GM18951 (cell line): ENCODE results near the gene URB1.

ENCODE experiments used
- POLR2A ChIP-seq: IDR thresholded peaks from 4 replicates; pipeline ENCODE4 v1.6.1; 2011; ENCODE audit warnings: mild to moderate bottlenecking; ENCODE audit not compliant: insufficient read length, insufficient read depth; ENCODE audit errors: extremely low read depth
- in situ Hi-C: fragments of 300-500 bp; cut with MboI; formaldehyde crosslinking; loops from one replicate; pipeline ENCODE4 v1.12.0; 2022; ENCODE audit warnings: low sequenced_read_pairs, mixed read lengths, inconsistent platforms; ENCODE audit not compliant: unreplicated experiment

Gene URB1

DNA sequence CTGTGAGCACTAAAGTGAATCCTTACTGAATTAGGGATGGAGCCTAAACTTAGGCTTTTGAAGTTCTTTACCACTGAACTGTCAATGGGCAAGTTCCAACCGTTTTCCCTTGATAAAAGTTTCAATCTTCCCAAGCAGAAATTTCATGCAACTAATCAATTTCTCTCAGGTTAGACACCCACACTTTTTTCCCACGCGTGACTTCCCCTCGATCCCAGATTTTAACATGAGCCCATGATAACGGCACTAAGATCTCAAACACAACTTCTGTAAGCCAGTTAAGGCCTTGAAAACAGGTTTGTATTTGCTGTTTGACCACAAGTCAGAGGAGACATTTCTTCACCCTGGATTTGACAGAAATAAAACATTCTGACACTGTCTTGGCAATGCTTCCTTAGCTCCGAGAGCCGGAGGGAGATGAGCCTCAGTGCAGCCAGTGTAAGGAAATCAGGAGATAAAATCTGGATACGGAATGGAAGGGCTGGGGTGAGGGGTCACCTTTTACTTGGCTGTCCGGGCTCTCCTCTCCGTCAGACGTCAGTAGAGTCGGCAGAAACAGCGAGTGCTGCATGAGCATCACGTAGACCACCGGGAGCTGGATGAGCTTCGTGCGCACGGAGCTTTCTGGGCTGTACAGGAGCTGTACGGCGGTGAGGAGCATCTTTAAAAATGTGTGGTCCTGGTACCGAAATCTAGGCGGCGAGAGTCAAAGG, 54.4 kb downstream of the URB1 start:
- in situ Hi-C loops = no loop called here
- no peak for TF ChIP-seq POLR2A

DNA sequence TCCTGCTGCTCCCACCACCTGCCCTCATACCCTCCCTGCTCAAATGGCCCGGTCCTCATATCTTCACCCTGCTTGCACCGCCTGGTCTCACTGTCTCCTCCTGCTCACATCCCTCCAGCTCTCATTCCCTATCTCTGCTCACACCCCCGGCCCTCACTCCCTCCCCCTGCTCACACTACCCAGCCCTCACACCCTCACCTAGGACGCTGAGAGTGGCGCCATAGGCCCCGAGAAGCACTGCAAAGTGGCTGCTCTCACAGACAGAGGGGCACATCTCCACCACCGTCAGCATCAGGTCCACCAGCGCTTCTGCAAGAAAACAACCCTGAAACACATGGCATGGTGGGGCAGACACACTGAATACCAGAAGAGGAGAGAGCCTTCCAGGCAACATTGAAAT, 55.6 kb downstream of the URB1 start:
- in situ Hi-C loops = no loop called here
- TF ChIP-seq POLR2A = no peak

- in situ Hi-C loops = no loop called here
- no peak for TF ChIP-seq POLR2A
These were observed 56.1 kb downstream of the URB1 start for GRCh38 chr21:32336711-32337110.

- no peak for TF ChIP-seq POLR2A
These were observed 56.9 kb downstream of the URB1 start for GRCh38 chr21:32335601-32336575.

DNA sequence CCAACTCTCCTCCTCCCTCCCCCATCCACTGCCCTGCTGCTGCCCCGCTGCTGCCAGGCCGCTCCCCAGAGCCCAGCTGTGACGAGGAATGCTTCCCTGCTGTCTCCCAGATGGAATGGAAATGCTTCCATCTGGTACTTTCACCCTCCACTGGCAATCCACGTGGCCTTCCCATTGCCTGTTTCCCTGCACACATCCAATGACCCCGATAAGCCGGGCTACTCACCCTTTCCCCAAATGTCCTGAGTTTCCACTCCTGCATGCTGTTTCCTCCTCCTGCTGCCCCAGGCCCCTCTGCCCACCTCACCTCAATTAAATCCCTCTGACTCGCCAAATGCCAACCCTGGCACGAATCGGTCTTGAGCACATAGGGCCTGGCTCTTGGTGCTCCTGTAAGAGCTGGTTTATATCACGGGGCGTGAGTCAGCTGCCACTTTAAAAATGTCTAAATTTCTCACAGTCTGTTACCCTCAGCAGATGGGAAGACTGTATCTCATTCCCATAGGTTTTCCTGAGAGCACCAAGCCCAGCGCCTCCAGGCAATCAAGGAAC, 57.8 kb downstream of the URB1 start:
- in situ Hi-C loops = no loop called here
- TF ChIP-seq POLR2A = no peak

More at GRCh38 chr21:32335601-32336575, 56.9 kb downstream of the URB1 start:
- in situ Hi-C loops = no loop called here

- no peak for TF ChIP-seq POLR2A
- in situ Hi-C loops = no loop called here
These were observed 58.7 kb downstream of the URB1 start for GRCh38 chr21:32333953-32334673.

DNA sequence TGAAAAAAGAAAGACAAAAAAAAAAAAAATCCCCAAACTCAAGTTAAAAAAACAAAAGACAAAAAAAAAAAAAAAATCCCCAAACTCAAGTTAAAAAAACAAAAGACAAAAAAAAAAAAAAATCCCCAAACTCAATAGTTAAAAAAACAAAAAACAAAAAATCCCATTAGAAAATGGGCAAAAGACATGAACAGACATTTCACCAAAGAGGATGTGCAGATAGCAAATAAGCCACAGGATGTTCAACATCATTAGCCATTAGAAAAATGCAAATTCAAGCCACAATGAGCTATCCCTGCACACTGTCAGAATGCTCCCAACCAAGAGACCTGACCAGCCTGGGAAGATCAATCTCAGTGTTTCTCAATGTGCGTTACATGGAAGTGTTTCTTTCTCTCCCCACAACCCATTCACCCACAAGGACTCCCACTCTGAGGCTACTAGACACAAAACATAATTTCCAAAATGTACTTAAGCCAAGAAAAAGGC, 60.3 kb downstream of the URB1 start:
- in situ Hi-C loops = no loop called here
- TF ChIP-seq POLR2A = no peak

- in situ Hi-C loops = no loop called here
- TF ChIP-seq POLR2A = no peak
These were observed 61.1 kb downstream of the URB1 start for GRCh38 chr21:32331444-32332305.

DNA sequence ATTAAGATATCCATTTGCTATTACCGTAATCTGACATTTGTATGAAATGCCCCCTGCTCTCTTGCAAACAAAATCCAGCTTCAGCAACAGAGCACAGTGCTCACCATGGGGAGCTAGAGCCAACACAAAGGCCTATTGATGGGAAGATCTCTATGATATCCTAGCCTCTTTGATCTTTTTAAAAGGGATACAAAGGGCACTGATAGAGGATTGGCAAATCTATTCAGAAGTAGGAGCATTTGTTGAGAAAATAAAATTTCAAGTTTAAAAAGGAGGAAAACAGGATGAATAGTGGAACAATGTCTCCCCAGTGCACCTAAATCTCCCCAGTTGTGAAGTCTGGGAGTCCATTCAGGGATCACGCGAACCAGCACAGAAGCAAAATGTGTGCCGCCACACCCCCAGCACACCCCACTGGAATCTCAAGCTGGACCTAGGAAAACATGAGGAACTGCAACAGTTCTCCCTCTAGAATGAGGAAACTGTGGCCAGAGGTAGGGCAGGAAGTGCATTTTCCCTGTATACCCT, 62.0 kb downstream of the URB1 start:
- in situ Hi-C loops = no loop called here

DNA sequence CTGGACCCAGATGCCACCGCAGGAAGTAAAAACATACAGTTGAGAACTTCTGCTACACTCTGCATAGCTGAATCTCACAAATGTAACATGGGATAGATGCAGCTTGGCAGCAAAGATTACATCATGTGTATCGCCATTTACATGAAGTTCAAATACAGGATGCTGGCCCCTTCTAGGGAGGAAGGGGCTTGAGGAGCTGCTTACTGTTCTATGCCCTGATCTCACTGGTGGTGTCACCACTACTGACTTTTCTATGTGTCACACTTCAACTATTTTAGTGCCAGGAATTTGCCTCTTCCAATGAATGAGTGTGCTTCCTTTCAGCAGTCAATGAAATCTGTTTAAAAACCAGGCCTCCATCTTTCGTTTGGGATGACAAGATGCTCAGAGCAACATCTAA, 63.0 kb downstream of the URB1 start:
- no peak for TF ChIP-seq POLR2A
- in situ Hi-C loops = no loop called here

More for the DNA sequence above, 62.0 kb downstream of the URB1 start:
- TF ChIP-seq POLR2A = no peak

- in situ Hi-C loops = no loop called here
- no peak for TF ChIP-seq POLR2A
These were observed 63.5 kb downstream of the URB1 start for GRCh38 chr21:32329331-32329730.

- in situ Hi-C loops = no loop called here
- TF ChIP-seq POLR2A = no peak
These were observed 64.2 kb downstream of the URB1 start for GRCh38 chr21:32328595-32328994.
